H9 (cell line): Measurements from ENCODE around the gene KLK10. TPM values are rescaled to one million over a fixed set of nuclear protein-coding genes. Genes with fewer than 3 reads are reported as not detected.

ENCODE experiments used
- DNase-seq: peaks from one replicate; pipeline ENCODE4 v3.0.0-alpha.2; 2017
- H2AFZ ChIP-seq: one replicate; pipeline ENCODE4 v1.6.1; 2013; ENCODE audit warnings: mild to moderate bottlenecking, low read length, control low read depth, moderate library complexity
- H2AK5ac ChIP-seq: 2 replicates; pipeline ENCODE4 v1.6.1; 2013; ENCODE audit warnings: low read length, control low read depth, mixed read lengths; ENCODE audit not compliant: insufficient read length
- H2BK120ac ChIP-seq: one replicate; pipeline ENCODE4 v1.6.1; 2013; ENCODE audit warnings: low read depth, mild to moderate bottlenecking, low read length, control low read depth, inconsistent platforms; ENCODE audit not compliant: poor library complexity, severe bottlenecking
- H2BK12ac ChIP-seq: 2 replicates; pipeline ENCODE4 v1.6.1; 2013; ENCODE audit warnings: low read length, control low read depth, mixed read lengths, low read depth; ENCODE audit not compliant: insufficient read length
- H2BK15ac ChIP-seq: 2 replicates; pipeline ENCODE4 v1.6.1; 2013; ENCODE audit warnings: low read depth, low read length, control low read depth
- H2BK20ac ChIP-seq: one replicate; pipeline ENCODE4 v1.6.1; 2013; ENCODE audit warnings: low read depth, mild to moderate bottlenecking, low read length, control low read depth, inconsistent platforms; ENCODE audit not compliant: poor library complexity, severe bottlenecking
- H2BK5ac ChIP-seq: 2 replicates; pipeline ENCODE4 v1.6.1; 2013; ENCODE audit warnings: low read length, control low read depth, mixed read lengths; ENCODE audit not compliant: insufficient read length
- H3K14ac ChIP-seq: 2 replicates; pipeline ENCODE4 v1.6.1; 2013; ENCODE audit warnings: low read length, control low read depth; ENCODE audit not compliant: insufficient read depth
- H3K18ac ChIP-seq: 2 replicates; pipeline ENCODE4 v1.6.1; 2013; ENCODE audit warnings: low read depth, mild to moderate bottlenecking, mixed read lengths, low read length, control low read depth; ENCODE audit not compliant: insufficient read length
- H3K23ac ChIP-seq: 2 replicates; pipeline ENCODE4 v1.6.1; 2013; ENCODE audit warnings: low read length, control low read depth, mixed read lengths, low read depth; ENCODE audit not compliant: insufficient read length
- H3K23me2 ChIP-seq: 2 replicates; pipeline ENCODE4 v1.6.1; 2013; ENCODE audit warnings: low read depth, mild to moderate bottlenecking, mixed read lengths, low read length, control low read depth; ENCODE audit not compliant: insufficient read length, poor library complexity, severe bottlenecking
- H3K27ac ChIP-seq: 2 replicates; pipeline ENCODE4 v1.5.1; 2013; ENCODE audit warnings: low read length, control low read depth, mixed read lengths, low read depth; ENCODE audit not compliant: insufficient read length
- H3K27me3 ChIP-seq: 2 replicates; pipeline ENCODE4 v1.6.1; 2013; ENCODE audit warnings: low read length, control low read depth, inconsistent platforms; ENCODE audit not compliant: insufficient read depth
- H3K4ac ChIP-seq: 2 replicates; pipeline ENCODE4 v1.6.1; 2013; ENCODE audit warnings: low read depth, mild to moderate bottlenecking, control low read depth, inconsistent platforms, low read length, moderate library complexity
- H3K4me1 ChIP-seq: 2 replicates; pipeline ENCODE4 v1.6.1; 2013; ENCODE audit warnings: low read length, control low read depth, inconsistent platforms; ENCODE audit not compliant: insufficient read depth
- H3K4me2 ChIP-seq: 2 replicates; pipeline ENCODE4 v1.6.1; 2013; ENCODE audit warnings: low read length, control low read depth, mixed read lengths; ENCODE audit not compliant: insufficient read length, insufficient read depth
- H3K56ac ChIP-seq: 2 replicates; pipeline ENCODE4 v1.6.1; 2013; ENCODE audit warnings: low read depth, mild to moderate bottlenecking, mixed read lengths, low read length, control low read depth; ENCODE audit not compliant: insufficient read length
- H3K79me1 ChIP-seq: 2 replicates; pipeline ENCODE4 v1.6.1; 2013; ENCODE audit warnings: low read depth, mild to moderate bottlenecking, moderate library complexity, low read length, control low read depth, inconsistent platforms; ENCODE audit not compliant: insufficient read depth, poor library complexity, severe bottlenecking
- H3K79me2 ChIP-seq: 2 replicates; pipeline ENCODE4 v1.6.1; 2013; ENCODE audit warnings: low read length, control low read depth, inconsistent platforms; ENCODE audit not compliant: insufficient read depth
- H3K9ac ChIP-seq: 2 replicates; pipeline ENCODE4 v1.6.1; 2013; ENCODE audit warnings: low read length, control low read depth, mixed read lengths; ENCODE audit not compliant: insufficient read length; ENCODE audit errors: extremely low read depth
- H3K9me3 ChIP-seq: one replicate; pipeline ENCODE4 v1.6.1; 2013; ENCODE audit warnings: low read depth, low read length, inconsistent platforms; ENCODE audit not compliant: control insufficient read depth
- H3T11ph ChIP-seq: one replicate; pipeline ENCODE4 v1.6.1; 2013; ENCODE audit warnings: mild to moderate bottlenecking, low read length, control low read depth, inconsistent platforms
- H4K20me1 ChIP-seq: one replicate; pipeline ENCODE4 v1.6.1; 2013; ENCODE audit not compliant: control insufficient read depth, insufficient read length, insufficient read depth
- H4K5ac ChIP-seq: 2 replicates; pipeline ENCODE4 v1.6.1; 2013; ENCODE audit warnings: low read depth, mild to moderate bottlenecking, mixed read lengths, low read length, control low read depth; ENCODE audit not compliant: insufficient read length
- H4K8ac ChIP-seq: replicated peaks from 2 replicates; pipeline ENCODE4 v1.6.1; 2013; ENCODE audit warnings: low read length, control low read depth, mixed read lengths, low read depth; ENCODE audit not compliant: insufficient read length
- H4K91ac ChIP-seq: 2 replicates; pipeline ENCODE4 v1.6.1; 2013; ENCODE audit warnings: low read depth, mild to moderate bottlenecking, moderate library complexity, mixed read lengths, low read length, control low read depth; ENCODE audit not compliant: insufficient read length
- H3K27ac Mint-ChIP-seq, 3 experiments: 2 replicates in 2 of 3; 3 replicates in 1 of 3; pipeline ENCODE4 v1.8.0; 2020 to 2021; ENCODE audit warnings: mixed read lengths in 3 of 3, mild to moderate bottlenecking in 1 of 3, moderate library complexity in 1 of 3
- H3K27me3 Mint-ChIP-seq: 2 replicates; pipeline ENCODE4 v1.8.0; 2021; ENCODE audit warnings: low read depth, mild to moderate bottlenecking, moderate library complexity, mixed read lengths
- H3K36me3 Mint-ChIP-seq, 3 experiments: 2 replicates in 2 of 3; 3 replicates in 1 of 3; pipeline ENCODE4 v1.8.0; 2020 to 2021; ENCODE audit warnings: low read depth in 3 of 3, mixed read lengths in 3 of 3; ENCODE audit not compliant: insufficient read depth in 1 of 3
- H3K4me1 Mint-ChIP-seq, 2 experiments: 2 replicates each; pipeline ENCODE4 v1.8.0; 2020; ENCODE audit warnings: mixed read lengths in 2 of 2
- H3K4me3 Mint-ChIP-seq, 2 experiments: 2 replicates in 1 of 2; 3 replicates in 1 of 2; pipeline ENCODE4 v1.8.0; 2020 to 2021; ENCODE audit warnings: mild to moderate bottlenecking in 2 of 2, mixed read lengths in 2 of 2, moderate library complexity in 1 of 2
- H3K9me3 Mint-ChIP-seq, 2 experiments: 2 replicates in 1 of 2; 3 replicates in 1 of 2; pipeline ENCODE4 v1.8.0; 2020; ENCODE audit warnings: mild to moderate bottlenecking in 2 of 2, mixed read lengths in 2 of 2, moderate library complexity in 1 of 2
- WGBS: extraction: QIAGEN DNeasy Blood & Tissue Kit; methylation state at CpG from one replicate; pipeline ENCODE4 v1.1.7; 2013; ENCODE audit warnings: missing lambda C conversion rate, low lambda C conversion rate, mixed read lengths; ENCODE audit not compliant: insufficient read length; ENCODE audit errors: extremely low coverage; 5-methylcytosine and 5-hydroxymethylcytosine counted together
- total RNA-seq: library from RNA; stranded (reverse); gene quantifications from 2 replicates; pipeline ENCODE4 v1.2.1, GENCODE V29; 2021
- TF ChIP-seq, protein P1 (sequence below): fragments of 200-600 bp; sonication (generic); conservative IDR thresholded peaks from 3 replicates; pipeline ENCODE4 v1.8.0; 2021; ENCODE audit warnings: antibody characterized with exemption, mild to moderate bottlenecking

KLK10 gene
- total RNA-seq, 1 experiment from 2014 or later, result 1.3 TPM

DNA sequence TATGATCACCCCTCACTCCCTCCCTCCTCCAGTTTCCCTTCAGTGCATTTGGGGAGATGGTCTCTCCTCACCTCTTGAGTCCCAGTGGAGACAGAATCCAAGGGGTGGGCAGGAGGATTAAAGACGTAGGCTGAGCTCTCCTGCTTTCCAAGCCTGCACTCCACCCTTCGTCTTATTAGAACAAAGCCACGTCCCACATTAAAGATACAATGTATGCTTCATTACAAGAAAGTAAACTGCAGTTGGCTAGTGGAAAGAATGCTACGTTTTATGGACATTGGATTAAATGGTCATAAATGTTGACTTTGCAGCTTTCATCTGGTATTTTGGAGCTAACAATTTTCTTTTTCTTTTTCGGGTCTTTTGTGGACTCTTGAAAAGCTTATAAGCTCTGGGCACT lies 8.4 kb upstream of the KLK10 start:
- Histone ChIP-seq H2BK15ac (no peak overlapping the region), H2AFZ (no peak overlapping the region), H2AK5ac (no peak overlapping the region), H3K23ac (no peak overlapping the region), H3K9me3 (no peaks in the 10 kb centered on the region), H3T11ph (no peak overlapping the region), H2BK12ac (no peak overlapping the region), H3K23me2 (no peaks in the 10 kb centered on the region), H3K18ac (no peak overlapping the region), H3K4ac (no peak overlapping the region), H3K27me3 (no peaks in the 10 kb centered on the region), H4K20me1 (no peaks in the 10 kb centered on the region), H3K56ac (no peak overlapping the region), H3K4me1 (no peaks in the 10 kb centered on the region), H2BK120ac (no peak overlapping the region), H4K8ac (no peak overlapping the region), H3K9ac (no peak overlapping the region), H3K4me2 (no peak overlapping the region), H3K27ac (no peak overlapping the region), H4K5ac (no peak overlapping the region), H3K14ac (no peak overlapping the region), H2BK20ac (no peak overlapping the region), H3K79me2 (no peaks in the 10 kb centered on the region), H2BK5ac (no peak overlapping the region), H3K79me1 (no peaks in the 10 kb centered on the region), H4K91ac (no peak overlapping the region)
- no CpG with 5 or more reads among the region's 5 CpGs for WGBS
- H3K27ac Mint-ChIP-seq, result no peak overlapping the region
- no peak overlapping the region for H3K4me3 Mint-ChIP-seq
- TF ChIP-seq, protein P1, sequence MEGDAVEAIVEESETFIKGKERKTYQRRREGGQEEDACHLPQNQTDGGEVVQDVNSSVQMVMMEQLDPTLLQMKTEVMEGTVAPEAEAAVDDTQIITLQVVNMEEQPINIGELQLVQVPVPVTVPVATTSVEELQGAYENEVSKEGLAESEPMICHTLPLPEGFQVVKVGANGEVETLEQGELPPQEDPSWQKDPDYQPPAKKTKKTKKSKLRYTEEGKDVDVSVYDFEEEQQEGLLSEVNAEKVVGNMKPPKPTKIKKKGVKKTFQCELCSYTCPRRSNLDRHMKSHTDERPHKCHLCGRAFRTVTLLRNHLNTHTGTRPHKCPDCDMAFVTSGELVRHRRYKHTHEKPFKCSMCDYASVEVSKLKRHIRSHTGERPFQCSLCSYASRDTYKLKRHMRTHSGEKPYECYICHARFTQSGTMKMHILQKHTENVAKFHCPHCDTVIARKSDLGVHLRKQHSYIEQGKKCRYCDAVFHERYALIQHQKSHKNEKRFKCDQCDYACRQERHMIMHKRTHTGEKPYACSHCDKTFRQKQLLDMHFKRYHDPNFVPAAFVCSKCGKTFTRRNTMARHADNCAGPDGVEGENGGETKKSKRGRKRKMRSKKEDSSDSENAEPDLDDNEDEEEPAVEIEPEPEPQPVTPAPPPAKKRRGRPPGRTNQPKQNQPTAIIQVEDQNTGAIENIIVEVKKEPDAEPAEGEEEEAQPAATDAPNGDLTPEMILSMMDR, result no peak
- no peaks in the 10 kb centered on the region; a peak in 1 of 5 replicates for H3K9me3 Mint-ChIP-seq
- no peaks in the 10 kb centered on the region for H3K36me3 Mint-ChIP-seq
- peaks cover 4% of the 10 kb centered on the region for H3K27me3 Mint-ChIP-seq
- H3K4me1 Mint-ChIP-seq, result peaks cover 24 to 45% of the 10 kb centered on the region in 2 experiments
- DNase-seq, result no peak
